Astrocyte of the cerebellum (primary cell): ENCODE results near the gene CACNA1E.

ENCODE experiments used
- DNase-seq: peaks from one replicate; pipeline ENCODE4 v3.0.0-alpha.2; 2011; ENCODE audit warnings: low read depth
- H3K4me3 ChIP-seq: 2 replicates; pipeline ENCODE4 v1.5.1; 2011; ENCODE audit warnings: mild to moderate bottlenecking, low read depth, low read length, moderate library complexity
- in situ Hi-C: cut with HindIII; loops from 2 replicates; pipeline ENCODE4 v1.10.0; 2017; ENCODE audit warnings: low sequenced_read_pairs
- TF ChIP-seq, protein P1 (sequence below): IDR thresholded peaks from 2 replicates; pipeline ENCODE4 v1.5.1; 2012; ENCODE audit warnings: low read length, low read depth, moderate library complexity, mild to moderate bottlenecking; ENCODE audit errors: missing control alignments

Gene CACNA1E

DNA sequence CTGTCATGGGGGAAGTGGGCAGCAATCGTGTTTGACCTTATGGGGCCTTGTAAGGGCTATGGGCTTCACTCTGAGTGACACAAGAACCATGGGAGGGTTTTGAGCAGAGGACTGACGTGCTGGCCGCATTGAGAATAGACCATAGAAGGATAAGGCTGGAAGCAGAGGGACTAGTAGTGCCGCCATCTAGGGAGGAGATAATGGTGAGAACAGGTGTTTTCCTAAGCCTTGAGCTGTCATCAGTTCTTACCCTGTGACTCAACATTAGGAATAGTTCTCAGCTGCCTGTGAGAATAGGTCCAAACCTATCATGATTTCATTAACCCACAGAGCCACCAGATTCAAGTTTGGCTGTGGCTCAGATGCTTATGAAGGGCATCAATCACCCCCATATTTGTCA is 228.5 kb downstream of the CACNA1E start:
- TF ChIP-seq, protein P1, sequence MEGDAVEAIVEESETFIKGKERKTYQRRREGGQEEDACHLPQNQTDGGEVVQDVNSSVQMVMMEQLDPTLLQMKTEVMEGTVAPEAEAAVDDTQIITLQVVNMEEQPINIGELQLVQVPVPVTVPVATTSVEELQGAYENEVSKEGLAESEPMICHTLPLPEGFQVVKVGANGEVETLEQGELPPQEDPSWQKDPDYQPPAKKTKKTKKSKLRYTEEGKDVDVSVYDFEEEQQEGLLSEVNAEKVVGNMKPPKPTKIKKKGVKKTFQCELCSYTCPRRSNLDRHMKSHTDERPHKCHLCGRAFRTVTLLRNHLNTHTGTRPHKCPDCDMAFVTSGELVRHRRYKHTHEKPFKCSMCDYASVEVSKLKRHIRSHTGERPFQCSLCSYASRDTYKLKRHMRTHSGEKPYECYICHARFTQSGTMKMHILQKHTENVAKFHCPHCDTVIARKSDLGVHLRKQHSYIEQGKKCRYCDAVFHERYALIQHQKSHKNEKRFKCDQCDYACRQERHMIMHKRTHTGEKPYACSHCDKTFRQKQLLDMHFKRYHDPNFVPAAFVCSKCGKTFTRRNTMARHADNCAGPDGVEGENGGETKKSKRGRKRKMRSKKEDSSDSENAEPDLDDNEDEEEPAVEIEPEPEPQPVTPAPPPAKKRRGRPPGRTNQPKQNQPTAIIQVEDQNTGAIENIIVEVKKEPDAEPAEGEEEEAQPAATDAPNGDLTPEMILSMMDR, result no peak
- in situ Hi-C loops, result no loop called here
- H3K4me3 ChIP-seq, result no peak overlapping the region
- DNase-seq, result no peak

DNA sequence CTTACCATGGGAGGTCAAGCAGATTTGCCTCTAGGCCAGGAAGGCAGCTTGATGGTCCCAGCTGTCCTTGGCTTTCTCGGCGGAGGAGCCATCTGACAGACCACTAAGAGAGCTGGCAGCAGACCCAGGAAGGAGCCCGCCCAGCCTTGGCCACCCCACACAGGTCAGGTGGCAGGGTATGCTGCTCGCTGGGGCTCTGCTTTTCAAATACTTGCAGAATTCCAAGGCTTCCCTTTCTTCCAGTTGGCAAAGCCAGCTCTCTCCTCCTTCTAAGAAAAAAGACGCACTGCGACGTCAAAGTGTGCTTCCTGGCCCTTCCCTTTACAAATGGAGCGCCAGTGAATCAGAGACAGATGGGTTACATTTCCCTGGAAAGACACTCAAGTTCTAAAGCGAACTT is 229.4 kb downstream of the CACNA1E start:
- no peak overlapping the region for H3K4me3 ChIP-seq
- DNase-seq, result no peak
- in situ Hi-C loops, result no loop called here
- TF ChIP-seq, protein P1, result no peak

DNA sequence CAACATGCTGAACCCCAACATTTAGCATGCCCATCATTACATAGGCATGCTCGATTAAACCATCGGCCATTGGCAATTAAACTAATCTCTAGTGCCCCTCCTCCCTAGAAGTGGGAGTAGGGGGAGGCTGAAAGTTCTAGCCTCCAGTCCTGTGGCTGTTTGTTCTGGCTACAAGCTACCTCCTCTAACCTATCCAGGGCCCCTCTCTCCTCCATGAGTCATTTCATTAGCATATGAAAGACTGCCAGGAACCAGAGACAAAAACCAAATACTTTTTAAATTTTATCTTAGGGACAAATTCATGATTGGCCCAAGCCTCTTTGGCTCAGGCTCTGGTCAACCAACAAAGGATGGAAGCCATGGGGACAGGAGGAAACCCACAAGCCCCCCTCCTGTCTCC is 231.1 kb downstream of the CACNA1E start:
- H3K4me3 ChIP-seq, result no peak overlapping the region
- TF ChIP-seq, protein P1, result no peak
- DNase-seq, result peak; percentile 38
- in situ Hi-C loops, result no loop called here

DNA sequence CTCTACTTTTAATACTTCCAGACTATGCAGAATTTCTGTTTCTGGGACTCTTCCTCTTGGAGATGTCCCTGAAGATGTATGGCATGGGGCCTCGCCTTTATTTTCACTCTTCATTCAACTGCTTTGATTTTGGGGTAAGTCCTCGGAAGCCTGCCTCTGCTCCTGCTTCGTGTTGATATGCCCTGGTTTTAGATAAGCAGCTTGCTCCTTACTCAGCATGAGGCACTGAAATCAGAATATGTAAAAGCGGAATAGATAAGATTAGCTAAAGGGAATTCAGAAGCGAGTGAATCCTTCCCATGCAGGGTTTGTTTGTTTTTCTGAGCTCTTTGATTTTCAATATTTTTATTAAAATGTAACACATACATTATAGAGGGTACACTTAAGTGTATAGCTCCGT is 234.7 kb downstream of the CACNA1E start:
- no peak for DNase-seq
- no peak overlapping the region for H3K4me3 ChIP-seq
- TF ChIP-seq, protein P1, result no peak
- in situ Hi-C loops, result no loop called here

DNA sequence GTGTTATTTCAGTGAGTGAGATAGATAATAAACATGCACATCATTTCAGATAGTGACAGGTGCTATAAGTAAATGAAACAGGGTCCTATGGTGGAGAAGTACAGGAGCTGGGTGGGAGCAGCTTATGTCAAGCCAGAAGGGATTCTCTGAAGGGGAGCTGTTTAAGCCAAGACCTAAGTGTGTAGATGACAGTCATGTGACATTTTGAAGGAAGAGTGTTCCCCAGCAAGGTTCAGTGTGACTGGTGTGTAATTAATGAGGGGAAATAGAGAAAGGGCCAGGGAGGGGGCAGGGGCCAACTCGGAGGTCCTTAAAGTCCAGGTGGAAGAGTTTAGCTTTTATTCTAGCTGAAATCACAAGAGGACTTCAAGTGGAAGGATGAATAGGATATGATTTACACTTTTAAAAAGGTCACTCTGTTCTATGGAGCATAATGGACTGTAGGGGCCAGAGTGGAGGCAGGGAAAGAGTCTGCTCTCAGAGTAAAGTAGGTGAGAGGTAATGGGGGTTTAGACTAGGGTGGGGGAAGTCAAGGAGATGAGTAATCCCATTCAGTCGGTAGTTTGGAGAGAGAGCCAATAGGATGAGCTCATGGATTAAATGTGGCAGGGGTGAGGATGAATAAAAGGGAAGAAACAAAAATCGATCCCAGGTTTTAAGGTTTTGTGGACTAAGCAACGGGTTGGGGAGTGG is 243.1 kb downstream of the CACNA1E start:
- in situ Hi-C loops, result no loop called here
- DNase-seq, result no peak
- no peak overlapping the region for H3K4me3 ChIP-seq
- TF ChIP-seq, protein P1, result no peak

DNA sequence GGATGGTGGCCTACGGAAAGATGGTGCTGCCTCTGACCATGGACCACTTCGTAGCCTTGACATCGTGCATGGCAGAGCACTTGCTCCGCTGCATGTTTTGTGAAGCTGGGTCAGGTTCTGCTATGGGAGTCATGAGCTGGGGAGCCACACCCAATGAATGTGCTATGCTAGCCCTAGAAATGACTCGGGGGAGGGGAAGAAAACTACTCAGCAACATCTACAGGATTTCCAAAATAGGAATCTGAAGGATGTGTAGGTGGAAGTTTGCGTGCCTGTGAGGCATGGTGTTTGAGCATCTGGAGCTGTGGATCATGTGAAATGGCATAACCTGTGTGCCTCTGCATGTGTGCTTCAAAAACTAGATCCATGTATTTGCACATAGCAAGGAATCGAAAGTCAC is 247.3 kb downstream of the CACNA1E start:
- no peak overlapping the region for H3K4me3 ChIP-seq
- no peak for DNase-seq
- in situ Hi-C loops, result no loop called here
- TF ChIP-seq, protein P1, result no peak
